ENCODE measurements around the gene ZNF536.
"Not testable (repeated sequence)": the region's sequence is repeated elsewhere in the genome, so short reads cannot be mapped to it uniquely, and the experiment has no call there.

The ZNF536 gene

DNA sequence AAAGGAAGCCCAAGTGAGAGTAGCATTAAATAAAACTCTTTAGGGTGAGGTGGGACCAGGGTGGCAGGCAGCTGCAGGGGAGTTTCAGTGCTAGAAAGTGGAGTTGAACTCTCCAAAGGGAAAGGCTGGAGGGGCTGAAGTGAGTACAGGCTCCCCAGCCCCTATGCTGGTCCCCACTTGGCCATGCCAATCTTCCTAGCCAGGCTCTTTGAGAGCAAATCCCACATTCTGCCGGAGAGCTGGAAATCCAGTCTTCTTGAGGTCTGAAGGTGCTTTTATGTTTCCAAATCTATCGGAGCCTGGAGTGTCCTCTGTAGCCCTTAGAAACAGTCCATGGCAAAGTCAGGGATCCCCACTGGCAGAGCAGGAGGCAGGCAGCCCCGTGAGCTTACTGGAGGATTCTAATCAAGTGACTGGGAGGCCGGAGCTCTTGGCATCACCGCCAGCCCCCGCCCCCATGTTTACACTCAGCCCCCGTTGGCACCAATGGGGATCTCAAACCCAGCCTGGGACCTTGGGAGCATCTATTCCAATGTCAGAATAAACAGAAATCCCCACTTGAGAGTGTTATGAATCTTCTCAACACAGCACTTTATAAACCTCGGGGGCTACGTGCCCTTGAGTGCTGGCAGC is 18.3 kb downstream of the ZNF536 start:
- DNase-seq, result no peak

DNA sequence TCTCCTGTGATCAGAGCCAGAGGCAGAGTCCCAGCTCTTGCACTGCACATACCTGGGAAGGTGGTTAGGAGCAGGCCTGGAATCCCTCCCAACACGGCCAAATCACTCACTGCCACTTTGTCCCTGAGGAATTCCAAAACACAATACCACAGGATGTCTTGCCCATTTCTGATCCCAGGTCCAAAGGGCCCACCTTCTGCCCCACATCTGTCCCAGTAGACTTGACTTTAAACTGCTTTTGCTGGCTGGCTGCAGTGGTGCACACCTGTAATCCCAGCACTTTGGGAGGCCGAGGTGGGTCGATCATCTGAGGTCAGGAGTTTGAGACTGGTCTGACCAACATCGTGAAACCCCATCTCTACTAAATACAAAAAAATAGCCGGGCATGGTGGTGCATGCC is 18.9 kb downstream of the ZNF536 start:
- DNase-seq, result no peak

DNA sequence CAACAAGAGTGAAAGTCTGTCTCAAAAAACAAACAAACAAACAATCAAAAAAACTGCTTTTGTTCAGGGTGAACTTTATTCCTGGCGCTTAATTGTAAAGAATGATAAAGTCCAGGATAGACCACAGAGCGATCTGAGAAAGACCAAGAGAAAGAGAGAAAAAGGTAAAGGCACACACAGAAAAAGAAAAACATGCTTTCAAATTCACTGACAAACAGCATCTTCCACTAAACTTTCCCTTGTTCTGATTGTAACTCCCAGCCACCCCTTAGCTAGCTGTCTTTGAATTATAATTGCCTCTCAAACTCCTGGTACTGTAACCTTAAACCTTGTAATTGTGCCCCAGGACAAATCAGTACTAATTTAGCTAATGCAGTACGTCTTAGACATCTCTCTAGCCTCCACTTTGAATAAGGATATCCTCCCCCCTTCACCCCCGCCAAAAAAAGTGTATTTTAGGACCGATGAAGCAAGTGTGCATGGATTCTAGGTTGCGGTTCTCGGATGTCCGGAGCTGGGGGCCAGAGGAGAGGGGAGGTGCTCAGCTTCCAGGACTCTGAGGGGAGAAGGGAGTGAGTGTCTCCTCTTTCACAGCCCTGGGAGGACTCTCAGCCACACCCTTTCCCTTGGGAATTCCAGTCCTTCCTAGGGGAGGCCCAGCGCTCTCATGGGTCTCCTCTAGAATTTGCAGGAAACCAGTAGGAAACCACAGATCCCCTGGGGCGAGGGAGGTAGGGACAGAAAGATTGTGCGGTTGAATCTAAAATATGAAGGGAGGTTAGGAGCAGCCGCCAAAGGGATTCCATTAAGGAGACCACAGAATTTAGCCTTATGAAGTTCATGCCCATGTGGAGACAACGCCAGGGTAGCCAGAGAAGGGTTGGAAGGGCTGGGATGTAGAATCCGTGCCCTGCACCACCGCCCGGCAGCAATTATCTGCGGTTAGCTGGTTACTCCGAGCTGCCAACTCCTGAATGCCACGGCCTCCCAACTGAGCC is 19.7 kb downstream of the ZNF536 start:
- no peak for DNase-seq

DNA sequence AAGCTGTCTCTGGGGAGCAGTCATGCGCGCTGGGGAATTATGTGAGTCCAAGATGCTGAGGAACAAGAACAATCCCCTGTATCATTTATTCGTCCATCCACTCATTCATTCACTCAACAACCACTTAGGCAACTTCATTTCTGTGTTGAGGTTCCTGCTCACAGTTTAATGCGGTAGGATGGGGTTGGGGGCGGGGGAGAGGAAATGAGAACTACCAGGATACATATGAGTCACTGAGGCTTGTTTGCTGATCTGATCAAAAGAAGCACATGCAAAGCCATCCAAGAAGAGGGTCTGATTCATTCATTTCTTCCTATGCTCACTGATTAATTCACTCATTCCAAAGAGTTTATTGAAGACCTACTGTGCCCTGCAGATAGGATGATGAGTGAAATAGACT is 20.9 kb downstream of the ZNF536 start:
- DNase-seq, result no peak

DNA sequence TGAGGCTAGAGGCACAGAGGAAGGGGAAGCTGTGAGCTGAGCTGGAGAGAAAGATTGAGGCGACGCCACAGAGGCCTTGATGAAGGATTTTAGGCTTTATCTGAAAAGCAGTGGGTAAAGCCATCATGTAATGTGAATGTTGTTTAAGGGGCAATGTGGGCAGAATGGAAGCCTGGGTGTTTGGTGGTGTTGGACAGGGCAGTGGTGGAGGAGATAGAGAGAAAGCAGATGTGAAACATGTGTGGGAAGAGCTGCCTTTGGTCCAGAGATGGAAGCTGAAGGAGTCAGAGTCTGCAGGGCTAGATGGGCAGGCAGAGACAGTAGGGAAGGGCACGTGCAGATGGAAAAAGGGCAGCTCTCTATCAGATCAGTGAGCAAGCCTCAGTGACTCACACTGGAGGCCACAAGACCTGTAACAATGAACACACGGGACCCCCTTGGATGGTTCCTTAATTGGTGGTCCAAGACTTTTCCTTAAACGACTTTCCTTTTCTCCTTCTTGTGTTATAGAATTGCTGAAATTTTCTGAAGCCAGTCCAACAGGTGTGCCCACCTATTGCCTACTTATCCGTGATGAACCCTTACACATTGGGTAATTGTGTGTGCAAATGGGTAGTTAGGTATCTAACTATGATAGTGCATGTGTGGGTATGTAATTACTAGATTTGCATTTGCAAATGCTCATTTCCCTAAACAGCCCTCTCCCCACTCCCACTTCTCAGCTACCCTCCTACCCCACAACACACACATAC is 21.7 kb downstream of the ZNF536 start:
- DNase-seq, result no peak

DNA sequence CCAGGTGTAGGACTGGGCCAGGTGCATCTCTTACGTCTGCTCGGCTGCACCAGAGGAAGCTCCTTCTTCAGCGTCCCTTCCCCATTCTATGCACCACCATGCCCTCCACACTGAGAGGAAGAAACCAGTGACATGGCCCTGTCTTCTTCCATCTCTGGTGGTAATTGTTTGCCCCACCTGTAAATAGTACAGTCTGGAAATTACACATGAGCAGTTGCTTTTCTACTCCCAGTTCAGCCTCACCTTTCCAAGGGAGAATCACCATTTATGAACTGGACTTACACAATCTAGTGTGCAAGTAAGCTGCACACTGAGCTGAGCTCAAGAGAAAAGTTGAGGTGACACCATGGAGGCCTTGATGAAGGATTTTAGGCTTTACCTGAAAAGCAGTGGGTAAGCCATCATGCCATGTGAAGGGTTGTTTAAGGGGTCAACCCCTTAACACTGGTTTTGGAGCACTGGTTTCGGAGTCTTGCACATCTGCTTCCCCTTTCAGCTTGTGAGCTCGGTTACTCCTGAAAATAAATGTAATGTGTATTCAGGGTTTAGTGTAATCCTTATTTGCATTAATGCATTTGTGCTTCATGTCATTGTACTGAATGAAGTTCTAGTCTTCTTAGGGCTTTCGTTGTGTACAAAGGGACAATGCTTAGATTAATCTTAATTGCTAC is 22.4 kb downstream of the ZNF536 start:
- DNase-seq, result no peak

DNA sequence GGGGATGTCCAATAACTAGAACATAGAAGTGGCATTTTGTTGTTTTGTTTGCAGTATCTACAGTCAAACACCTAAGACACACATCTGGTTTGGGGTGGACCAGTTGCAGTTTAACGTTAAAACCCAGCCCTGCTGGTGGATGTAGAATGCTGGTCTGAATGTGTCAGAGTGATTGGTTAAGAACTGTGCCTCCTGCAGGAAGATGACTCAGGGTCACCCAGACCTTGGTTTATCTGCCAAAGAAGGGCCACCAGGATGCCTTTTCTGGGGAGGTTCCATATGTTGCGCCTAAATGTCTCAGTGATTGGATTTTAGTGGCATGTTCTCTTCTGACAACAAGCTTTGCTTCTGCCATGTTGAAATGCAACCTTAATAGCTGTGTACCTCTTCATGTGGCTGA is 23.1 kb downstream of the ZNF536 start:
- no peak for DNase-seq

DNA sequence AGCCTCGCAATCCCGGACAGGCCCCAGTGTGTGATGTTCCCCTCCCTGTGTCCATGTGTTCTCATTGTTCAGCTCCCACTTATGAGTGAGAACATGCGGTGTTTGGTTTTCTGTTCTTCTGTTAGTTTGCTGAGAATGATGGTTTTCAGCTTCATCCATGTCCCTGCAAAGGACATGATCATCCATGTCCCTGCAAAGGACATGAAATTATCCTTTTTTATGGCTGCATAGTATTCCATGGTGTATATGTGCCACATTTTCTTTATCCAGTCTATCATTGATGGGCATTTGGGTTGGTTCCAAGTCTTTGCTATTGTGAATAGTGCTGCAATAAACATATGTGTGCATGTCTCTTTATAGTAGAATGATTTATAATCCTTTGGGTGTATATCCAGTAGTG is 26.4 kb downstream of the ZNF536 start:
- not testable (repeated sequence) for DNase-seq

DNA sequence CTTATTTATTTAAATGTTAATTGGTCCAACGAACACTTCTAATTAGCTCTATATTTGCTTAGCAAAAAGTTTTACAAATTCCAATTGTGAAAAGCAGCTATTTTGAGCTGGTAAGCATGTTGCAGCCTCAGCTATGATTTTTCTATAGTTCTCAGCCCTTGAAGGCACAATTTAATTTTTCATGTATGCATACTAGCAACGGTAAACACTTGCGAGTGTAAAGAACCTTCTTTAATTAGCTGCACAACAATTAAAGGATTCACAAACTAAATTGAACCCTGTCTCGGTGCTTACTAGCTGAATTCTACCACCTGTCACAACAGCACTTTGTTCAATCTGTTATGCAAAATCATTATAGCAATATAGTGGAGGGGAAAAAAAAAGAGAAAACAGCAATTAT is 29.8 kb downstream of the ZNF536 start:
- no peak for DNase-seq

DNA sequence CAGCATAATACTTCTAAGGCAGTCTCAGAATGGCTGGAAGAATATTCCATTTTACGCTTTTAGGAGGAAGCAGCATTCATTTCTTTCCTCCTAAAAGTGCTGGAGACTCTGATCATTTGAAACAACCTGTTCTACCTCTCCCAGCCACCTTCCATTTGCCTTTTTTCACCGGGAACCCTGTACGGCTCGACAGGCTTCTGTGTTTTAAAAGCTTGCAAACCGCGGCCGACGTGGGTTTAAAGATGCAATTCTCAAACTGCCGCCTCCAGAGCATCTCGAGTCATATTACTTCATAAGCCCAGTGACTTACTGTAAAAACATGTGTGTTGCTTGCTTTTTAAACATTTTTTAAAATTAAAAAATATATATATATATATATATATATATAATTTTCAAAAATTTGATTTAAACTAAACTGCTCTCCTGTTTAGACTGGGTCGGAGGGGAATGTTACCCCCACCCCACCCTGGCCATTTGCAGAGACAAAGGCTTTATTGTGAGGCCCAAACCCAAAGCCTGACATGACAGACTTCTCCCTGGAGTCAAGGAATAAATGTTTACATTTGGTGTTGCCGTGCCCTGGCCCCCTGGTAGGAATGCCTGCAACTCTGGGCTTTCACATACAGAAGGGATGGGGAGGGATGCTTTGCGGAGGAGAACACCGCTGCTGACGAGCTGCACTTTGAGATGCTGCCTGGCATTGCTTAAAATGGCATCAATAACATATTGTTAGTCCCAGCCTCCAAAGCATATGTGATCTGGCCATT is 30.4 kb downstream of the ZNF536 start:
- no peak for DNase-seq

DNA sequence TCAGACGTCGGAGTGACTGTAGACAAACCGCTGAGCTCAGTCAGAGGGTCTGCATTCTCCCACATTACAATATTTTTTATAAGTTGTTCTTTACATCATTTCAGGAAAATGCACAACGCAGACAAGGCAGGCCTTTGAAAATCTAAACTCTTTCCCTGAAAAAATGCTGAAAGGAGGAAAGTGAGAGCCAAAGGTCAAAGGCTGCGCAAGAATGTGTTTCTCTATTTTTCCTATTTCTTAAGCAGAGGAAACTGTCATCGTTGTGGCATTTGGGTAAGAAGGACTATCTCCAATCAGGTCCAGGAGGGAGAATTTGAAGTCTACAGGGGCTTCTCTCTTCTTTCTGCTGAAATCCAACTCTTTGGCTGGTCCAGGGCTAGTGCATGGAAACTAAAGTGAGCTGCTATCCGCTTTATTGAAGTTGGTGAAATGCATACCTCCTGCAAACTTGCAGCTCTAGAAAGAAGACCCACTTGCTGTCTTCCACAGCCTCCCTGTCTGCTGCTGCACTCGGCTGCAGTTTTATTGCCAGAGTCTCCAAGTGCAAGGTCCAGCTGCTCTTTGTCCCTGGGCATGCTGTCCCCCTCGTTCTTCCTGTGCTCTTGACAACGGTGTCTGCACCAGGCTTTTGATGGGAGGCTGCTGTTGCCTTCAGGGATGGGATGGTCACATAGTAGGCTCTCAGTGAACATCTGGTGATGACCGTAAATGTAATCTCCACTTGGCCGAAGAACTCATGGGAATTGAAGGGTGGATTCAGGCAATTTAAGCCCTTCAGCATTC is 31.2 kb downstream of the ZNF536 start:
- no peak for DNase-seq

DNA sequence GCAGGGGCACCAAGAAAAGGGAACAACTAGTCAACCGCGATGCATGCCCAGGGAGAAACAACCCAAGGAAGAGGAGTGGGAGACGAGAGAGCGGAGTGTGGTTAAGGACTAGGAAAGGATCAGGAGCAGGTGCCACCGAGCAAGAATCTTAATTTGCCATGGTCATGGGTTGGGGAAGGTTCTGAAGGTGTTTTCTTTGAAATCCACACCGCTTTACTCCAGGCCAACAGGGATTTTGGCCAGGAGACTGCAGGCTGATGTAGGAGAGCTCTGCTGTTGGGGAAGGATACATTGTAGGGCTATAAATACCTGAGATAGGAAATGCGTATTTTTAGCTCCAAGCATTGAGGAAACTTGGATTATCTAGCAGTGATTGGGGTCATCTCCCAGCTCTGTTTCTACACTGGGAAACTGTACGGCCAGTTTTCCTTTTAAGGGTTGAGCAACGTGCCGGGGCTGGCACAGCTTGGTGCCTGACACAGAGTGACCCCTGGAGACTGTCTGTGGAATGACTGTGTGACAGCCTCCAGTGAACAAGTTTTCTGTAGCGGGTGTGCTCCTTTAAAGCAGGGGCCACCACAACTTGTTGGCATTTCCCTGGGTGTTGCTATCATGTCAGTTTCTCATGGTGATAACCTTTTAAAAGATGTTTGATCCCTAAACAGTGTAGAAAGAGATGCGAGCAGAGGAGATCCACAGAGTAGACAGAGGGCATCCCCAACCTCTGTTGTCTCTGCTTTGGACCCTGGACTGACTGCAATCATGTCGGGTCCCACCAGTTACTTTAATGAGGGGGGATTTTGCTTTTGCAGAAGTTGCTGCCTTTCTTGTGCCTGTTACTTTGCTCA is 34.3 kb downstream of the ZNF536 start:
- no peak for DNase-seq

DNA sequence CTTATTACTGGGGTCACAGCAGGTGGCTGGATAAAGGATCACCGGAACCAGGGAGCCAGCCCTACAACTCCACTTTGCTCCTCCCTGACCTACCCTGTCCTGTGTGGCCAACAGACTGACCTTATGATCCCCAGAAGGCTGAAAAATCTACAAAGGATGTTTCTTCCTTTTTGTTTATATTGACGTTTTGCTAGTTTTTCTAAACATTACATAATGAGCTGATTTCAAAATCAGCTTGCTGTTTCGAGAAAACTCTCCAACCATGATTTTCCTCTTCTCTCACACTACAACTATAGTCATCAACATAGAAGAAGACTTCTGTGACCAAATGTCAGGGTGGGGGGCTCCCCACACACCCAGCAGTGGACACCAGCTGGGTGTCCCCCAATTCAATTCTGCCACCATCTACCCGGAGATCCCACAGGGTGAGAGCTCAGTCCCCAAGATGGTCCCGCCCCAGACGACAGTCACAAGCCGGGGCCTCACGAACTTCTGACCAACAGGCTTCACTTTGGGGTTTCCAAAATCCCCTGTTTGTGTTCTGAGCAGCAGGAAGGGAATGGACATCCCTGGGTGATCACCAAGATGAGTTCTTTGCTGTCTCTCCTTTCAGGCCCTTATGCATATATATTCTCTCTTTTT is 35.0 kb downstream of the ZNF536 start:
- no peak for DNase-seq

DNA sequence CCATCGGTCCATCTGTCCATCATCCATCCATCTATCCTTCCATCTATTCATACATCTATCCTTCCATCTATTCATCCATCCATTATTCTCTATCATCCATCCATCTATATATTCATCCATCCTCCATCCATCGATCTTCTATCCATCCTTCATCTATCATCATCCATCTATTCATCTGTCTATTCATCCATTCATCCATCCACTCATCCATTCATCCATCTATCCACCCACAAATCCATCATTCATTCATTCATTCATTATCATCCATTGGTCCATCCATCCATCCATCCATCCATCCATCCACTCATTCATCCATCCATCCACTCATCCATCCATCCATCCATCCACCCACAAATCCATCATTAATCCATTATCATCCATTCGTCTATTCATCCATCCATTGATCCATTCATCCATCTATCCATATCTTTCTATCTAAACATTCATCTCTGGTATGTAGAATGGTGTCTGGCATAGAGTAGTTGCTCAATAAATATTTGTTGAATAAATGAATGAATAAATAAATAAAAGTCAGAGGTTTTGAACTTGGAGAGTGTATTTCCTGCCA is 36.6 kb downstream of the ZNF536 start:
- DNase-seq, result no peak

DNA sequence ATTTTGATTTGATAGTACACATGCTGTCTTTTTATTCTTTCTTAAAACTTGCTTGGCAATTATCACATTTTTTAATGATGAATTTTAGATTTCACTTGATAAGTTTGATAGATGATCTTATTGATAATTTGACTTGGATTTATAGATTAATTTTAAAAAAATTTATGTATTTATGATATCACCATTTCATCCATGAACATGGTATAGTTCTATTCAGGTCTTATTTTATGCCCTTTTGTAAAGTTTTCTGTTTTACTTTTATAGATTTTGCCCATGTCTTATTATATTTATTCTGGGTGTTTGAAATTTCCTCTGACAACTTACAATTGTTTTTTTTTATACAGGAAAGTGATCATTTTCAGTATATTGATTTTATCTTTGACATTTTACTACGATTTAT is 39.5 kb downstream of the ZNF536 start:
- no peak for DNase-seq

DNA sequence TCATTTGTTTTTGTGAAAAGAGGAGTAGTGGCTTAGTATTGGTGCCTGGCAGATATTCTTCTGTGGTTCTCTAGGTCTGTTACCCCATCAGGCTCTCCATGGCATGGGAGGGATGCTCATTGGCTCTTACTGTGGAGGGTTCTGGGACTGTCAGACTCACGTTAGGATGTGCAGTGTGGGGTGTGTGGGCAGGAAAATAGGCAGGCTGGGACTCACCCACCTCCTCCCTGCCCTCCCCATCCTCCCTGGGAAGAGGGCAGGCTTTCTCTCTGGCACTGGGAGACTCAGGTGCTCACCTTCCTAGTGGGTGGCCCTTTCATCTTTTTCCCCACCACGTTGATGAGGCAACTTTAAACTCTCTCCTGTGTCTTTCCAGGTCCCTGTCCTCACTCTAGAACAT is 44.2 kb downstream of the ZNF536 start:
- DNase-seq, result no peak

DNA sequence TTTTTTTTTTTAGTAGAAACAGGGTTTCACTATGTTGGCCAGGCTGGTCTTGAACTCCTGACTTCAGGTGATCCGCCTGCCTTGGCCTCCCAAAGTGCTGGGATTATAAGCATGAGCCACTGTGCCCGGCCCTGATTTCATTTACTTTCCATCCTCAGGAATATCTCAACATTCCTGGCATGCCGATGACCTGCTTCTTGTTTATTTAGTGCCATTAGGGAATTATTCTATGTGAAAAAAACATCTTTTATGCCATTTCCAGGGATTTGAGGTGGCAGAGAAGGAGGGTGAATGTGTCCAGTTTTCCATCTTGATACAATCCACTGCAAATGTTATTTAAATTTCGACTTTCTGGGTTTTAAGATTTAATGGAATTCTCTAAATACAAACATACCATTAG is 45.0 kb downstream of the ZNF536 start:
- not testable (repeated sequence) for DNase-seq

DNA sequence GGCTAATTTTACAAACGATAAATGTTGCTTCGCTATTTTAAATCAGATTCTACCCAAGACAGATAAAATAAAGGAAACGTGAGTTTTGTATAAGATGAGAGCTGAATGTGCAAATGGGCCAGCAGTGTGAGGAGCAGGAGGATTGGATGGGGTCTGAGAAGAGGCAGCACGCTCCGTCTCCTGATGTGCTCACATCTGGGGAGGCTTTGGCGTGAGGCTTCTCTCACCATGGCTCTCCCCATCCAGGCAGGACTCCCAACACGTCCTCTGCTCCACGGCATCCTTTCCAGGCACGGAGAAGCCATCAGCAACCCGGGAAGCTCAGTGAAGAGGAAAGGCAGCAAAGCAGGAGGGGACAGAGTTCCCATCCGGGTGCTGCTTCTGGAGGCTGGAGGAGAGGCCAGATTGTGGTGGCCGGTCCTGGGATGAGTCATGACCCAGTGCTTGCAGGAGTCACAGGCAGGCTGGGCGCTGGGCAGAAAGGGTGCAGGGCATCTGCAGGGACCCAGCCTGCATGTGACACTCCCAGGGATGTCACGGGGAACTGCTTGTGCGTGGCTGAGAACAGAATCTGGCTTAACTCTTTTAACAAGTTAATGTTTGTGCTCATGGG is 47.5 kb downstream of the ZNF536 start:
- DNase-seq, result no peak

DNA sequence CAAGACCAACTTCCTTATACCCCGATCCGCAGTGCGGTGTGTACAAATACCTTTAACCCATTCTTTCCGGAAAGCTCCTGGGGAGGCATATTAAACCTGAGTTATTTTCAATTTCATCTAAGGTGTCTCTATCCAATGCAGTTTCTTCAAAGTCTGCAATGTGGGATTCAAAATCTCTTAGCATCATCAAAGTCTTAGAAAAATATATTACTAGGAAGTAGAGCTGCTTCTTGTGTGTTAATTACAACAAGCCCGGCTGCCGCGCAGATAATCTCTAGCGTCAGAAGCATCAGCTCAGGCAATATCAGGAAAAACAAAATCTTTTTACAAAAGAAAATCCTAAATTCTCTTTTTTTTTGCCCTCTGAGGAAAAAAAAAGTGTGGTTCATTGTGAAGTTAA is 48.1 kb downstream of the ZNF536 start:
- DNase-seq, result no peak

Data from activated CD8-positive, alpha-beta memory T cell treated with anti-CD3 and anti-CD28 coated beads, Interleukin-2, amount 50 U/mL, for 48 hours (primary cell).